MM.1S (cell line): ENCODE data around the gene TFEB.

Experiments
- DNase-seq: peaks from one replicate; pipeline ENCODE4 v3.0.0-alpha.2; 2015
- H2AFZ ChIP-seq: fragments of 300-600 bp; sonication (generic); 2 replicates; pipeline ENCODE4 v1.6.0; 2016; ENCODE audit warnings: antibody characterized with exemption, low read length
- H3F3A ChIP-seq: fragments of 300-600 bp; sonication (generic); 2 replicates; pipeline ENCODE4 v1.6.1; 2016; ENCODE audit warnings: mild to moderate bottlenecking, antibody characterized with exemption, low read length, moderate library complexity, mixed read lengths; ENCODE audit not compliant: insufficient read depth
- H3K27ac ChIP-seq: fragments of 300-600 bp; sonication (generic); 2 replicates; pipeline ENCODE4 v1.5.1; 2016; ENCODE audit warnings: mild to moderate bottlenecking, low read length
- H3K27me3 ChIP-seq: fragments of 300-600 bp; sonication (generic); replicated peaks from 2 replicates; pipeline ENCODE4 v1.6.0; 2016; ENCODE audit warnings: low read length; ENCODE audit not compliant: insufficient read depth
- H3K36me3 ChIP-seq: fragments of 300-600 bp; sonication (generic); replicated peaks from 2 replicates; pipeline ENCODE4 v1.6.1; 2016; ENCODE audit warnings: mild to moderate bottlenecking, low read length, mixed read lengths; ENCODE audit not compliant: insufficient read depth
- H3K4me1 ChIP-seq: fragments of 300-600 bp; sonication (generic); 2 replicates; pipeline ENCODE4 v1.6.1; 2016; ENCODE audit warnings: low read length, mixed read lengths
- H3K4me2 ChIP-seq: fragments of 300-600 bp; sonication (generic); 2 replicates; pipeline ENCODE4 v1.6.0; 2016; ENCODE audit warnings: low read depth, low read length
- H3K4me3 ChIP-seq: fragments of 300-600 bp; sonication (generic); 2 replicates; pipeline ENCODE4 v1.5.1; 2016; ENCODE audit warnings: low read length, mixed read lengths
- H3K79me2 ChIP-seq: fragments of 300-600 bp; sonication (generic); 2 replicates; pipeline ENCODE4 v1.6.1; 2016; ENCODE audit warnings: mixed run types, low read length, mixed read lengths
- H3K9ac ChIP-seq: fragments of 300-600 bp; sonication (generic); 2 replicates; pipeline ENCODE4 v1.6.1; 2016; ENCODE audit warnings: low read length, mixed read lengths
- H3K9me2 ChIP-seq: fragments of 300-600 bp; sonication (generic); replicated peaks from 2 replicates; pipeline ENCODE4 v1.6.1; 2016; ENCODE audit warnings: mild to moderate bottlenecking, low read length, mixed read lengths; ENCODE audit not compliant: insufficient read depth
- H3K9me3 ChIP-seq: fragments of 300-600 bp; sonication (generic); replicated peaks from 2 replicates; pipeline ENCODE4 v1.6.1; 2016; ENCODE audit warnings: mild to moderate bottlenecking, low read length, mixed read lengths; ENCODE audit not compliant: insufficient read depth
- H4K20me1 ChIP-seq: fragments of 300-600 bp; sonication (generic); 2 replicates; pipeline ENCODE4 v1.6.1; 2016; ENCODE audit warnings: mild to moderate bottlenecking, low read length, moderate library complexity, mixed read lengths; ENCODE audit not compliant: insufficient read depth
- EZH2 ChIP-seq: fragments of 300-600 bp; sonication (generic); optimal IDR thresholded peaks from 2 replicates; pipeline ENCODE3; 2017; ENCODE audit warnings: low read depth, mild to moderate bottlenecking, antibody characterized with exemption, low read length, mixed read lengths
- EZH2phosphoT487 ChIP-seq: fragments of 300-600 bp; sonication (generic); IDR thresholded peaks from 2 replicates; pipeline ENCODE4 v1.6.1; 2018; ENCODE audit warnings: antibody characterized with exemption, low read length
- TF ChIP-seq, protein P1 (sequence below): fragments of 300-600 bp; sonication (generic); IDR thresholded peaks from 2 replicates; pipeline ENCODE4 v1.5.1; 2016; ENCODE audit warnings: antibody characterized with exemption, low read length, mixed read lengths

Gene TFEB

DNA sequence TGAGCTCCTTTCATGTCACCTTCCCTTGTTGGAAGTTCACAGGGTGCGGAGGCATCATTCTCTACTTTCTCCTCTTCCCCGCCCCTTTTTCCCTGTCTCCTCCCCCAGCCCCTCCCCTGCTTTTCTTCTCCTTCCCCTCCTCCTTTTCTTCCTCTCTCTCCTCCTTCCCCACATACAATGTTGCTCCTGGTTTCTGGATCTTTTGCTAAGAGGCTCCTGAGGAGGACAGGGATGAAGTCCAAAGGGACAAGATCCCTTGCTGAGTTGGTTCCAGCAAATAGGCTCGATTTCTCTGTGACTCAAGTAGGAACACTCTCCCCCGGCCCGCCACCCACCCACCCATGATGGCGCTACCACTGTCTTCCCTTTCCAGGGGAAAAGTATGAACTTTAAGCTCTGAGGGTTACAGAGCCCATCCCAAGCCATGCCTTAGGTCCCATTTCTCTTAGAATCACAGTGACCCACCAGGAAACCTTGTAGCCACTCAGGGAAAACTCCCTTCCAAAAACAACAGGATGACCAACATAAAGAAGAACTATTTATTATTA is 852 bp upstream of the TFEB start:
- H3K9me3 ChIP-seq, result no peaks in the 10 kb centered on the region
- peak overlapping the region; percentile 67; the same call in 1 of the 2 replicates for H2AFZ ChIP-seq
- H3K36me3 ChIP-seq, result no peaks in the 10 kb centered on the region
- no peak for DNase-seq
- H3K27ac ChIP-seq, result no peak overlapping the region
- H3K4me1 ChIP-seq, result peaks cover 20% of the 10 kb centered on the region
- H3K79me2 ChIP-seq, result peaks cover 24% of the 10 kb centered on the region
- no peaks in the 10 kb centered on the region for H3K9me2 ChIP-seq
- TF ChIP-seq EZH2 (no peak), EZH2phosphoT487 (no peak)
- TF ChIP-seq, protein P1, sequence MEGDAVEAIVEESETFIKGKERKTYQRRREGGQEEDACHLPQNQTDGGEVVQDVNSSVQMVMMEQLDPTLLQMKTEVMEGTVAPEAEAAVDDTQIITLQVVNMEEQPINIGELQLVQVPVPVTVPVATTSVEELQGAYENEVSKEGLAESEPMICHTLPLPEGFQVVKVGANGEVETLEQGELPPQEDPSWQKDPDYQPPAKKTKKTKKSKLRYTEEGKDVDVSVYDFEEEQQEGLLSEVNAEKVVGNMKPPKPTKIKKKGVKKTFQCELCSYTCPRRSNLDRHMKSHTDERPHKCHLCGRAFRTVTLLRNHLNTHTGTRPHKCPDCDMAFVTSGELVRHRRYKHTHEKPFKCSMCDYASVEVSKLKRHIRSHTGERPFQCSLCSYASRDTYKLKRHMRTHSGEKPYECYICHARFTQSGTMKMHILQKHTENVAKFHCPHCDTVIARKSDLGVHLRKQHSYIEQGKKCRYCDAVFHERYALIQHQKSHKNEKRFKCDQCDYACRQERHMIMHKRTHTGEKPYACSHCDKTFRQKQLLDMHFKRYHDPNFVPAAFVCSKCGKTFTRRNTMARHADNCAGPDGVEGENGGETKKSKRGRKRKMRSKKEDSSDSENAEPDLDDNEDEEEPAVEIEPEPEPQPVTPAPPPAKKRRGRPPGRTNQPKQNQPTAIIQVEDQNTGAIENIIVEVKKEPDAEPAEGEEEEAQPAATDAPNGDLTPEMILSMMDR, result no peak
- peak overlapping the region; percentile 73 for H3K4me2 ChIP-seq
- H3K4me3 ChIP-seq, result no peak overlapping the region; the same call in 1 of the 2 replicates
- no peaks in the 10 kb centered on the region; the same call in 1 of the 2 replicates for H3K27me3 ChIP-seq
- no peak overlapping the region for H3K9ac ChIP-seq
- H3F3A ChIP-seq, result peaks cover 19% of the 10 kb centered on the region
- H4K20me1 ChIP-seq, result no peaks in the 10 kb centered on the region

DNA sequence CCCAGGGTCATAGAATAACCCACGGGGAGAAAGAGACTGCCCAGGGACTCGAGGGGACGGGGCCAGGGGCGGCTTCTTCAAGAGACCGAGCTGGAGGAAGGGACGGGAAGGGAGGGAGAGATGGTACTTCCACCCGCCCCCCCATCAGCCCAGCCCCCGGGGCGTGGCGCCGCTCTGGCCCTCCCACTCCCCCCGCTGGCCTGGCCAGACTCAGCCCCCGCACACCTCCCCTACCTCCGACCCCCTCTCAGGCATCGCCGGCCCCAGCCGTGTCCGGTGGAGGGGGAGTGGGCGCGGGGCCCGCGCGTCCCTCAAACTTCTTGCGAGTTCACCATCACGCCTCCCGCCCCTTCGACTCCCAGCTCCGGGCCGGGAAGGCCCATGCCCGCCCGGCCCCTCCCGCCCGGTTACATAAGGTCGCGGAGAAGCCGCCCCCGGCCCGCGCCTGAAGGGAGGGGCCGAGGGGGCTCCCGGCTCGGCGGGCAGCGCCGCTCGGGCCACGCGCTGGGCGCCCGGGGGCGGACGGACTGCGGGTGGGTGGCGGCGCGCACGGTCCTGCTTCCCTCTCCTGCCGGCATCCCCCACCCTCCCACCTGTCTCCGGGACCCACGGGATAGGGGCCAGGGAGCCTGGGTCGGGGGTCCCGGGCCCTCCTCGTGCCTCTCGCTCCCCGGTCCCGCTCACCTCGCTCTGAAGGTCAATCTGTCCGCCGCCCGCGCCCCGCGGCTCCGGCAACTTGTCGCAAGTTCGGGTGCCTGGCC is 562 bp downstream of the TFEB start:
- peak overlapping the region; percentile 83 for H2AFZ ChIP-seq
- no peaks in the 10 kb centered on the region for H3K9me2 ChIP-seq
- peak overlapping the region; percentile 74 for H3K4me3 ChIP-seq
- peak overlapping the region; percentile 60; the same call in 1 of the 2 replicates for H3K4me2 ChIP-seq
- peak; percentile 67 for DNase-seq
- no peaks in the 10 kb centered on the region for H3K36me3 ChIP-seq
- no peaks in the 10 kb centered on the region for H4K20me1 ChIP-seq
- peaks cover 38% of the 10 kb centered on the region for H3K79me2 ChIP-seq
- H3K27me3 ChIP-seq, result no peaks in the 10 kb centered on the region; the same call in 1 of the 2 replicates
- H3F3A ChIP-seq, result peaks cover 19% of the 10 kb centered on the region
- TF ChIP-seq EZH2phosphoT487 (no peak), EZH2 (no peak)
- TF ChIP-seq, protein P1, result no peak
- peaks cover 20% of the 10 kb centered on the region for H3K4me1 ChIP-seq
- peak overlapping the region; percentile 70; the same call in 1 of the 2 replicates for H3K9ac ChIP-seq
- peak overlapping the region; percentile 31; the same call in 1 of the 2 replicates for H3K27ac ChIP-seq
- no peaks in the 10 kb centered on the region for H3K9me3 ChIP-seq

DNA sequence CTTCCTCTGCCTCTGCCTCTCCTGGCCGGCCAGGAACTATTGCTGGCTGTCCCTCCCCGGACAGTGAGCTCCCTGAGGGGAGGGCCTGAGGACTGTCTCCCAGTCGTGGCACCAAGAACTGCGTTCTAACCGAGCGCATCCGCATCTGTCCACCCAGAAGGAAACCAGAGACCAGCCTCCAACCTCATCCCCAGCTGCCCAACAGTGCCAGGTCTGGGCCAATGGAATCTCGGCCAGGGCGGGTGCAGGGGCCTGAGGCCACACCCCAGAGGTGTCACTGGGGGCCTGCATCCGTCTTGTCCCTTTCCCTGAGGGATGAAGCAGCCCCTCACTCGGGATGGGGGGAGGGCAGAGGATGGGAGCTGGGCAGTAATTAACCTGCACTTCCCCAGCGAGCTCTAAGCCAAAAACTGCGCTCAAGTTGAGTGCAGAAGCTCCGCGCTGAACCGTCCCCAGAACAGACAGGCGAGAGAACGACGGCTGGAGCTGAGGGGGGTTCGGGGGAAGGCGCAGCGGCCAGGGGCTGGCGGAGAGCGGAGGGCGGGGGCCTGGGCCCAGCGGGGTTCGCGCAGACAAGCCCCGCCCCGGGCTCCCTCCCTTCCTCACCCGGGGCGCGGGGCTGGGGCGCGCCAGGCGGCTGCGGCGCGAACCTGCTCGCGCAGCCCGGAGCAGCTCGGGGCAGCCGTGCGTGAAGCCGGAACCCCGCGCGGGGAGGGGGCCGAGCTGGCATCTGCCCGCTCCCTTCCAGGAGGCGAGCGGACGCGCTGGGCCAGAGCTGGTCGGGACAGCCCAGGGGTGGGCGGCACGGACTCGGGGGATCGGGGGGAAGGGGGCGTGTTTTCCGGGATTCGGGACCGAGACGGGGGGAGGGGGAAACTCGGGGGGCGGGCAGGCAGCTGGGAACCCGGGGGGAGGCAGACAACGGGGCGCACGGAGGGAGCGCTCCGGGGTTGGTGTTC is 1.4 kb downstream of the TFEB start:
- H3K27ac ChIP-seq, result peak overlapping the region; percentile 80
- TF ChIP-seq EZH2phosphoT487 (no peak), EZH2 (no peak)
- TF ChIP-seq, protein P1, result no peak
- peak overlapping the region; percentile 74 for H3K4me3 ChIP-seq

More for the DNA sequence above, 1.4 kb downstream of the TFEB start:
- H3K79me2 ChIP-seq, result peaks cover 47% of the 10 kb centered on the region
- H3K9me2 ChIP-seq, result no peaks in the 10 kb centered on the region
- no peaks in the 10 kb centered on the region for H4K20me1 ChIP-seq
- peaks cover 19% of the 10 kb centered on the region for H3F3A ChIP-seq
- peak overlapping the region; percentile 83 for H2AFZ ChIP-seq
- no peaks in the 10 kb centered on the region for H3K9me3 ChIP-seq
- peaks cover 20% of the 10 kb centered on the region for H3K4me1 ChIP-seq
- peak overlapping the region; percentile 99 for H3K4me2 ChIP-seq
- DNase-seq, result peak; percentile 75
- H3K36me3 ChIP-seq, result no peaks in the 10 kb centered on the region
- H3K27me3 ChIP-seq, result no peaks in the 10 kb centered on the region
- peak overlapping the region; percentile 59; the same call in 1 of the 2 replicates for H3K9ac ChIP-seq
